ENCODE results near the gene CROCC. TPM values are rescaled to one million over a fixed set of nuclear protein-coding genes. Genes with fewer than 3 reads are reported as not detected.
"Not testable (repeated sequence)": the region's sequence is repeated elsewhere in the genome, so short reads cannot be mapped to it uniquely, and the experiment has no call there.

Gene CROCC
- total and polyA plus RNA-seq, 2 experiments from 2014 or later: 14.6 to 30.3 TPM

DNA sequence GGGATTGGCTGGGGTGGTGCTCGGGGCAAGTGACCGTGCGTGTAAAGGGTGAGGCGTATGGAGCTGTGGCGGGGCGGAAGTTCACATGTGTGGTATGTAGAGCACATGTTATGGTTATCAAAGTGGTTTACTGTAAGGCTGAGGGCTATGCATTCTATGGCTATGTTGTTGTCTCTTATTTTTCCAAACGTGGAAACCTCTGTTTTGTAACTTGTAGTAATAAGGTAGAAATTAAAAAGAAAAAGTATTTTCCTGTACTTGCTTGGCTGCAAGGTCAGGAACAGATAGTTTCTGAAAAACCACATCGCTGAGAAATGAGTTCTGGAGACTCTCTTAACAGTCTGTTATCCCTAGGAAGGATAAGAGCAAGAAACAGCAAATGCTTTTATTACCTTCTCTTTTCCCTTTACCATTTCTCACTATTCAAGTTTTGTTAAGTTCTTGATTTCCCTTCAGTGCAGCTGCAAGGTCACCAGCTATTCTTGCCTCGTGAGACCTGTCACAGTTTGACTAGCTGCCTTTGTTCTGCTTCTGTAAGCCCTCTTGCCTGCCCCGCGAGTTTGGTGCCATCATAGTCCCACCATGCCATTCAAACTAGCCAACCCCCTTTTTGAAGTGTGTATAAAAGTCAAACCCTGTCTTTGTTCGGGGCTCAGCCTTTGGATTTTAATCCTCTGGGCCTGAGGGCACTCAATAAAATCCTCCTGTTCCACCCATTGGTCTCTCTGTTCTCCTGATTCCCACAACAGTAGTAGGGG lies 16.4 kb upstream of the CROCC start:
- Histone ChIP-seq H3K4me3 (peak overlapping the region; percentile 31), H3K4me1 (ENCODE audit: low read depth) (peaks cover 16% of the 10 kb centered on the region)

DNA sequence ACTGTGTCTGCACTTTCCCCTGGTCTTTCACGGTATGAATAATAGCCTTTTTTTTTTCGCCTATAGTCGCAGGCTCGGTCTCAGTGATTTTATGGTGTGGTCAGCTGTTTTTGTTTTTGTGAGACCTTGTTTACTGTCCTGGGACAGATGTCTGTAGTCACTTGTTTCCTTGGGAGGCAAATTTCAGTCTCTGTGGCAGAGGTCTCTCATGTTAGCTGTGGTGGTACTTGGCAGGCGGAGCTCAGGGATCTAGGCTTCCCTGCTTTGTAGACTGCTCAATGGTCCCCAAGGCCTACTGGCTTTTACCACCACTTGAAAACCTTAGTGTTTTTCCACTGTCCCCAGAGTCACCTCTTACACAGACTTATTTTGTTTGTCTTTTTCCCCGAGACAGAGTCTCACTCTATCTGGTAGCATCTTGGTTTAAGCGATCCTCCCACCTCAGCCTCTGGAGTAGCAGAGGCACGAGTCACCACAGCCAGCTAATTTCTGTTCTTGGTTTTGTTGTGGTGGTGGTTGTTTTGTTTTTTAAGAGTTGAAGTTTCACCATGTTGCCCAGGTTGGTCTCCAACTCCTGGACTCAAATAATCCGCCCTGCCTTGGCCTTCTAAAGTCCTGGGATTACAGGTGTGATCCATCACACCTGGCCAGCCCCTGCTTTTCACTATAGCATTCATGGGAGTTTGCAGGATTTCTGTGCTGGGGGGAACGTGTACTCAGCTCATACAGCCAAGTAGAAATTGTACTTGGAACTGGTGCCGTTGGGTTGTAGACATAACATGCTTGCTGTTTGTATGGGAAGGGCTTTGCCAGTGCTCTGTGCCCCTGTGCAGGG lies 15.6 kb upstream of the CROCC start:
- H3K27ac ChIP-seq: peak overlapping the region; percentile 100
- H3K9me3 ChIP-seq (ENCODE audit: low read depth): no peaks in the 10 kb centered on the region
- H3K36me3 ChIP-seq: no peaks in the 10 kb centered on the region
- H3K27me3 ChIP-seq: no peaks in the 10 kb centered on the region
- H3K4me1 ChIP-seq (ENCODE audit: low read depth): peaks cover 11% of the 10 kb centered on the region
- no peak for DNase-seq (ENCODE audit: low read depth in 1 of 2, low spot score in 1 of 2)
- no peak overlapping the region for H3K4me3 ChIP-seq
- TF ChIP-seq CTCF (IDR thresholded peaks at IDR 0.05; ENCODE audit: low read depth, low read length): no peak

More for the DNA sequence above, 16.4 kb upstream of the CROCC start:
- Histone ChIP-seq H3K36me3 (no peaks in the 10 kb centered on the region), H3K9me3 (ENCODE audit: low read depth) (no peaks in the 10 kb centered on the region), H3K27ac (peak overlapping the region; percentile 100), H3K27me3 (no peaks in the 10 kb centered on the region)
- no peak for TF ChIP-seq CTCF (IDR thresholded peaks at IDR 0.05; ENCODE audit: low read depth, low read length)
- DNase-seq (ENCODE audit: low read depth in 1 of 2, low spot score in 1 of 2): peak; percentile 64 to 95

DNA sequence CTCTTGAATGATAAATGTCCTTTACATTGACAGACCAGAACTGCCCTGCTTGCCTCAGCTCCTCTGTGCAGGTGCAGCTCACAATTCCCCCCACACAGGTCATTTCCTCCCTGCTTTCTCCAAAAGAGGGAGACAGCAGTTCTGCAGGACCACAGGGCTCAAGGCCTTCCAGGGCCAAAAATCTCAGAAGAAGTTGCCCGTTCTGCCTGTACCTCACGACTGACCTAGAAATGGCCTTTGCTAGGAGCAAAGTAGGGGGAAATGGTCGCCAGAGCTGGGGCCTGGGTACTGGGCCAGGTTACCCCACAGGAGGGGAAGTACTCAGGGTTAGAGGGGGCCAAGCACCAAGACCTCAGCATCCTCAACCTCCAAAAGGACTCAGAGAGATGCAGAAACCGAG lies 14.9 kb upstream of the CROCC start:
- Histone ChIP-seq H3K36me3 (no peaks in the 10 kb centered on the region), H3K27ac (peak overlapping the region; percentile 49), H3K9me3 (ENCODE audit: low read depth) (no peaks in the 10 kb centered on the region), H3K4me3 (no peak overlapping the region), H3K27me3 (no peaks in the 10 kb centered on the region), H3K4me1 (ENCODE audit: low read depth) (peaks cover 11% of the 10 kb centered on the region)
- no peak for TF ChIP-seq CTCF (IDR thresholded peaks at IDR 0.05; ENCODE audit: low read depth, low read length)
- DNase-seq (ENCODE audit: low read depth in 1 of 2, low spot score in 1 of 2): no peak

GRCh38 chr1:16907870-16908758 lies 13.6 kb upstream of the CROCC start:
- Histone ChIP-seq H3K27ac (no peak overlapping the region), H3K27me3 (no peaks in the 10 kb centered on the region), H3K4me1 (ENCODE audit: low read depth) (peaks cover 6% of the 10 kb centered on the region), H3K9me3 (ENCODE audit: low read depth) (no peaks in the 10 kb centered on the region), H3K4me3 (no peak overlapping the region), H3K36me3 (no peaks in the 10 kb centered on the region)
- no peak for DNase-seq (ENCODE audit: low read depth in 1 of 2, low spot score in 1 of 2)
- no peak for TF ChIP-seq CTCF (IDR thresholded peaks at IDR 0.05; ENCODE audit: low read depth, low read length)

GRCh38 chr1:16911851-16912721 lies 9.6 kb upstream of the CROCC start:
- DNase-seq (ENCODE audit: low read depth in 1 of 2, low spot score in 1 of 2): peak in 1 of 2 donors; percentile 34
- not testable (repeated sequence) for H3K36me3 ChIP-seq; H3K27me3 ChIP-seq; H3K4me1 ChIP-seq (ENCODE audit: low read depth); H3K27ac ChIP-seq; H3K4me3 ChIP-seq; H3K9me3 ChIP-seq (ENCODE audit: low read depth)

DNA sequence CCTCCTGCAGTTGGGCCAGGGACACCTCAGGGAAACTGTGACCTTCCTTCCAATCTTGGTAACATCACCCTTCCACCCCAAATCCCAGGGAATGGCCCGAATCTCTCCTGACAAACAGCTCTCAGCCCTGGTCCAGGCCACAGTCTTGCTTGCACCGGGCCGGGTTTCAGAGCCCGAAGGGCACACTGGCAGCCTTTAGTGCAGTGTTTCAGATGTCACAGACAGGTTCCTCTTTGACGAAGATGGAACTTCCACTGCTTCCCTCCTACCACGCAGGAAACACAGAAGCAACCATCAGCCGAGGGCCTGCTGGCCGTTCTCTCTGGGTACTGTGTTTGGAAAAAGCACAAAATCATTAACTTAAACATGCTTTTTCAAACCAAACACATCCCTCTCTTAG lies 9.0 kb upstream of the CROCC start:
- not testable (repeated sequence) for H3K27ac ChIP-seq; H3K4me1 ChIP-seq (ENCODE audit: low read depth); H3K36me3 ChIP-seq; H3K4me3 ChIP-seq; H3K27me3 ChIP-seq; H3K9me3 ChIP-seq (ENCODE audit: low read depth); DNase-seq (ENCODE audit: low read depth in 1 of 2, low spot score in 1 of 2)

Data from cardiac muscle cell (in vitro differentiated cells and primary cell).